CD4-positive, CD25-positive, alpha-beta regulatory T cell (primary cell): Measurements from ENCODE around the gene FAR1. TPM values are rescaled to one million over a fixed set of nuclear protein-coding genes. Genes with fewer than 3 reads are reported as not detected.
"Not testable (repeated sequence)": the region's sequence is repeated elsewhere in the genome, so short reads cannot be mapped to it uniquely, and the experiment has no call there.

Experiments
- ATAC-seq, 2 donors: fragments of 150-1000 bp; cut with Tn5 transposase; one replicate each; pipeline ENCODE4 v1.10.0; 2021; ENCODE audit warnings: low read depth in 2 of 2, moderate number of reproducible peaks in 2 of 2, moderate library complexity in 1 of 2
- DNase-seq, 3 donors: peaks; one replicate each; pipeline versions ENCODE4 v3.0.0 to v3.0.0-alpha.2; 2012 to 2022; ENCODE audit warnings: mixed read lengths in 1 of 3
- H3K27ac ChIP-seq: one replicate; pipeline ENCODE4 v1.7.0; 2013; ENCODE audit warnings: mild to moderate bottlenecking, low read length; ENCODE audit not compliant: insufficient read depth, poor library complexity, severe bottlenecking
- H3K27me3 ChIP-seq: one replicate; pipeline ENCODE4 v1.7.0; 2013; ENCODE audit warnings: low read length; ENCODE audit not compliant: control insufficient read depth, insufficient read depth
- H3K36me3 ChIP-seq: one replicate; pipeline ENCODE4 v1.7.0; 2013; ENCODE audit warnings: mild to moderate bottlenecking, low read length, moderate library complexity; ENCODE audit not compliant: control insufficient read depth, insufficient read depth
- H3K4me1 ChIP-seq: 2 replicates; pipeline ENCODE4 v1.7.0; 2013; ENCODE audit warnings: mild to moderate bottlenecking, low read length; ENCODE audit not compliant: insufficient read depth, control insufficient read depth, poor library complexity, severe bottlenecking
- H3K4me3 ChIP-seq: one replicate; pipeline ENCODE4 v1.7.0; 2013; ENCODE audit warnings: low read depth, mild to moderate bottlenecking, low read length, moderate library complexity
- H3K9me3 ChIP-seq, 2 experiments: 1 replicate in 1 of 2; 2 replicates in 1 of 2; pipeline ENCODE4 v1.7.0; 2013; ENCODE audit warnings: low read length in 2 of 2, mild to moderate bottlenecking in 1 of 2, moderate library complexity in 1 of 2; ENCODE audit not compliant: control insufficient read depth in 2 of 2
- H3K27ac Mint-ChIP-seq, 3 donors: one replicate each; pipeline ENCODE4 v1.8.0; 2020 to 2022; ENCODE audit warnings: mild to moderate bottlenecking in 3 of 3, mixed read lengths in 3 of 3, moderate library complexity in 2 of 3
- H3K27me3 Mint-ChIP-seq: one replicate; pipeline ENCODE4 v1.8.0; 2022; ENCODE audit warnings: mild to moderate bottlenecking, mixed read lengths
- H3K36me3 Mint-ChIP-seq: one replicate; pipeline ENCODE4 v1.8.0; 2020; ENCODE audit warnings: mixed read lengths
- H3K4me1 Mint-ChIP-seq, 4 donors: one replicate each; pipeline ENCODE4 v1.8.0; 2020 to 2022; ENCODE audit warnings: mixed read lengths in 4 of 4, mild to moderate bottlenecking in 1 of 4
- H3K4me3 Mint-ChIP-seq, 4 donors: one replicate each; pipeline ENCODE4 v1.8.0; 2020 to 2022; ENCODE audit warnings: mild to moderate bottlenecking in 4 of 4, mixed read lengths in 4 of 4, moderate library complexity in 3 of 4
- H3K9me3 Mint-ChIP-seq, 7 donors: one replicate each; pipeline ENCODE4 v1.8.0; 2020 to 2022; ENCODE audit warnings: mixed read lengths in 7 of 7, mild to moderate bottlenecking in 3 of 7, moderate library complexity in 2 of 7
- polyA plus RNA-seq, 4 donors: library from polyadenylated mRNA; unstranded; fragments of 300-500 nt; fragmentation: Illumina TruSeq; gene quantifications; one replicate each; pipeline ENCODE4 v1.2.3, GENCODE V29; 2021
- total RNA-seq: library from RNA; stranded (reverse); gene quantifications from one replicate; pipeline ENCODE4 v1.2.3, GENCODE V29; 2022

FAR1 gene
- total and polyA plus RNA-seq, 5 donors from 2014 or later = 7.8 to 41.0 (median 9.7) TPM

DNA sequence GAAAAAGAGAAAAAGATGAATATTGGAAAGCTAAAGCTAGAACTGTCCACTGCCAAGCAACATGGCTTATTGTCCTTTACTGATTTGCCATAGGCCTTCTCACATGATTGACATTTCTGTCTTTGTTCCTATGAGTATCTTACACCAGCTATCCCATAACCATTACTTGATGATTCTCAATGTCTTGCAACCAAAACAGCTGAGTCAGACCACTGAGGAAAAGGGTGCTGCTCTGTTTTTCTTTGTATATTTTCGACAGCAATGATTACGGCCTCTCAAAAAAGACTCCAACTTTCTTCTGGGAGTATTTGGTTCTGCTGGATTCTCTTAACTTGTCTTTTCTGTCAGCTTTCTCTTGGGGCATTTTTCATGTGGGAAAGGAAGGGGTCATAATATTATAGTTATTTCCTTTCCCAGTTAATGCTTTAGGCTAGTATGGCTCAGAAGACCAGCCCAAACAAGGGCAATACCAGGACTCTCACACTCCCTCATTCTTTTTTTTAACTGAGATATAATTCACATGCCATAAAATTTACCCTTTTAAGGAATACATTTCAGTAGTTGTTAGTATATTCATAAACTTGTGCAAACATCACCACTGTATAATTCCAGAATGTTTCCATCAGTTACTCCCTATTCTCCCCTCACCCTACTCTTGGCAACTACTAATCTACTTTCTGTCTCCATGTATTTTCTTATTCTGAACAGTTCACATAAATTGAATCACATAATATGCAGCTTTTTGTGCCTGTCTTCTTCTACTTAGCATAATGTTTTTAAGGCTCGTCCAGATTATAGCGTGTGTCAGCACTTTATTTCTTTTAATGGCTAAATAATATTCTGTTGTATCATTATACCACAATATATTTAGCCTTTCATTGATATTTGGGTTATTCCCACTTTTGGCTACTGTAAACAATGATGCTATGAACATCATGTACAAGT, 31.1 kb upstream of the FAR1 start:
- Histone ChIP-seq H3K4me3 (no peak overlapping the region), H3K27ac (no peak overlapping the region), H3K36me3 (no peaks in the 10 kb centered on the region), H3K4me1 (no peaks in the 10 kb centered on the region), H3K9me3 (no peaks in the 10 kb centered on the region), H3K27me3 (peaks cover 10% of the 10 kb centered on the region)
- no peak overlapping the region for H3K4me3 Mint-ChIP-seq
- H3K4me1 Mint-ChIP-seq = no peaks in the 10 kb centered on the region
- DNase-seq (no peak), ATAC-seq (no peak)
- no peaks in the 10 kb centered on the region for H3K36me3 Mint-ChIP-seq
- H3K27me3 Mint-ChIP-seq = peaks cover 23% of the 10 kb centered on the region
- peaks cover 0 to 7% (median 3%) of the 10 kb centered on the region in 7 donors for H3K9me3 Mint-ChIP-seq
- no peak overlapping the region for H3K27ac Mint-ChIP-seq

DNA sequence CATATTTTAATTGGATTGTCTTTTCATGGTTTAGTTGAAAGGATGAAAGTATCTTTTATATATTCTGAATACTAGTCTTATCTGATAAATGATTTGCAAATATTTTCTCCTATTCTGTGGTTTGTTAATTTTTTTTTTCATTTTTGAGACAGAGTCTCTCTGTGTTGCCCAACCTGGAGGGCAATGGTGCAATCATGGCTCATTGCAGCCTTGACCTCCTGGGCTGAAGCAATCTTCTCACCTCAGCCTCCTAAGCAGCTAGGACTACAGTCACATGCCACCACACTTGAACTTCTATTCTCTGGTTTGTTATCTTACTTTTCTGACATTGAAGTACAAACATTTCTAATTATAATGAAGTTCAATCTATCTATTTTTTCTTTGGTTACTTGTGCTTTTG, 30.0 kb upstream of the FAR1 start:
- ATAC-seq = no peak
- no peak overlapping the region for H3K27ac Mint-ChIP-seq
- H3K36me3 ChIP-seq = no peaks in the 10 kb centered on the region
- no peaks in the 10 kb centered on the region for H3K36me3 Mint-ChIP-seq
- peaks cover 27% of the 10 kb centered on the region for H3K27me3 Mint-ChIP-seq
- H3K9me3 Mint-ChIP-seq = peaks cover 0 to 5% (median 3%) of the 10 kb centered on the region in 7 donors
- H3K4me1 Mint-ChIP-seq = no peaks in the 10 kb centered on the region
- H3K4me1 ChIP-seq = no peaks in the 10 kb centered on the region
- peaks cover 10% of the 10 kb centered on the region for H3K27me3 ChIP-seq
- no peak for DNase-seq
- no peak overlapping the region for H3K4me3 ChIP-seq
- no peaks in the 10 kb centered on the region for H3K9me3 ChIP-seq
- H3K4me3 Mint-ChIP-seq = no peak overlapping the region
- H3K27ac ChIP-seq = no peak overlapping the region

DNA sequence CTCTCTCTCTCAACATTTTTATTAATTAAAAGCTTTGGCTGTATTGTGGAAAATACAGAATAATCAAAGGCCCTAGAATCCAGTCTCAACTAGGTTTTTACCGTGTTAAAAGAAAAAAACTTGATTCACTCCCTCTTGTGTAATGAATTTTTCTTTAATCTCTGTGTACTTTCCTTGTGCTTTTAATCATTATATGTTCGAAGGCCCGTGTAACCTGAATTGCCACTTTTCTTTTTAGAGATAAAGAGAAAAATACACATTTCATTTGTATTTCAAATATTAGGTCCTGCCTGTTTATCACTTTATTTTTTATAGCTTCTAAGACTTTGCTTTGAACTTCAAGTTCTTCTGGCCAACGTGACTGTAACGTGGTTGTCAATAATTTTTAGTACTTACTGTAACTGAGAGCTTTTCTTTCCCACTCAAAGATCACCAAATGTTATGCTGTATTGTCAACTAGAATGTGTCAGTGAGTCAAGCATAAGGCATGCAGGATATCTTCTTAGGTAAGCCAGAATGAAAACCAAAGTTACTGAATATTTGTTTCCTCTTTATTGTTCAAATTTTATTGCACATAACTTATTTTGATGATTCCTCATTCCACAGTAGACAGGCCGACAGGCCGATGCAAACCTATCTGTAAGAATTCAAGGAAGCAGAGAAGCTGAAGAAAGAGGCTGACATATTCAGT, 23.3 kb upstream of the FAR1 start:
- H3K9me3 Mint-ChIP-seq = peaks cover 0 to 1% (median 0%) of the 10 kb centered on the region in 7 donors
- H3K4me1 ChIP-seq = no peaks in the 10 kb centered on the region
- no peak overlapping the region for H3K4me3 ChIP-seq
- H3K36me3 Mint-ChIP-seq = no peaks in the 10 kb centered on the region
- H3K9me3 ChIP-seq = no peaks in the 10 kb centered on the region
- no peak overlapping the region for H3K27ac ChIP-seq
- no peak overlapping the region for H3K4me3 Mint-ChIP-seq
- no peak overlapping the region for H3K27ac Mint-ChIP-seq
- peaks cover 5% of the 10 kb centered on the region for H3K27me3 ChIP-seq
- DNase-seq (no peak), ATAC-seq (no peak)
- H3K4me1 Mint-ChIP-seq = no peaks in the 10 kb centered on the region
- no peaks in the 10 kb centered on the region for H3K36me3 ChIP-seq
- H3K27me3 Mint-ChIP-seq = peaks cover 37% of the 10 kb centered on the region

DNA sequence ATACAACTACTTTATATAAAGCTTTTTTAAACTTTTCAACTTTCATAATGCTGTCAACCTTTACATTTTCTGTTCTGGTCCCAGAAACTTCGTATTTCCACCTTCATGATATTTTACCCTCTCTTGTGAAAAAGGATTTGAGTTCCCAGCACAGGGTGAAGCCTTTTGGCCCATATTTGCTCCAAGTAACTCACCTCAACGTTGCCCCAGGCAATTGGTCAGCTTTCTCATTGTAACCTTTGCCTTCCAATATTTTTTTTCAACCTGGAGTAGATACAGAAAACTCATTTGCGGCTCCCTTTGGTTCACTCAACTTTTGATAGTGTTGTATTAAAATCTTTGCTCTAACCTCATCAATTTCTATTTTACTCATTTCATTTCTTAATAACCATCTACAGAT, 21.1 kb upstream of the FAR1 start:
- ATAC-seq = no peak

DNA sequence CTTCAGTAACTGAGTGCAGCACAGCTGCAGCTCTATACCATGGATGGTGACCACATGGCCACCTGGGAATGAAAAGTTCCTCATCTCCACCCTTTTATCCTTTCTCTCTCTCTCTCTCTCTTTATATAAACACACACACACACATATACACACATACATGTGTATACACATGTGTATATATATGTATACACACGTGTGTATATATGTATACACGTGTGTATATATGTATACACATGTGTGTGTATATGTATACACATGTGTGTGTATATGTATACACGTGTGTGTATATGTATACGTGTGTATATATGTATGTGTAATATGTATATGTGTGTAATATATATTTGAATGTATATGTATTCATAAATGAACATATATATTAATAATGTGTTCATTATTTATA, 18.8 kb upstream of the FAR1 start:
- no peak overlapping the region for H3K4me3 ChIP-seq
- no peak for DNase-seq
- Mint-ChIP-seq H3K36me3 (no peaks in the 10 kb centered on the region), H3K27ac (no peak overlapping the region), H3K9me3 (peaks cover 0 to 9% (median 2%) of the 10 kb centered on the region in 7 donors), H3K4me3 (no peak overlapping the region), H3K4me1 (no peaks in the 10 kb centered on the region), H3K27me3 (peaks cover 46% of the 10 kb centered on the region)
- no peaks in the 10 kb centered on the region for H3K4me1 ChIP-seq
- no peaks in the 10 kb centered on the region for H3K36me3 ChIP-seq
- H3K27ac ChIP-seq = no peak overlapping the region
- H3K27me3 ChIP-seq = peaks cover 5% of the 10 kb centered on the region
- no peak for ATAC-seq
- H3K9me3 ChIP-seq = no peaks in the 10 kb centered on the region

More for the DNA sequence above, 21.1 kb upstream of the FAR1 start:
- no peaks in the 10 kb centered on the region for H3K9me3 ChIP-seq
- no peak overlapping the region for H3K4me3 ChIP-seq
- H3K36me3 Mint-ChIP-seq = no peaks in the 10 kb centered on the region
- no peaks in the 10 kb centered on the region for H3K4me1 Mint-ChIP-seq
- H3K4me1 ChIP-seq = no peaks in the 10 kb centered on the region
- H3K27me3 ChIP-seq = peaks cover 5% of the 10 kb centered on the region
- peaks cover 0 to 2% (median 0%) of the 10 kb centered on the region in 7 donors for H3K9me3 Mint-ChIP-seq
- H3K27ac ChIP-seq = no peak overlapping the region
- no peak overlapping the region for H3K4me3 Mint-ChIP-seq
- H3K36me3 ChIP-seq = no peaks in the 10 kb centered on the region
- H3K27me3 Mint-ChIP-seq = peaks cover 34% of the 10 kb centered on the region
- DNase-seq = no peak
- H3K27ac Mint-ChIP-seq = no peak overlapping the region

- not testable (repeated sequence) for H3K36me3 Mint-ChIP-seq, H3K9me3 ChIP-seq, H3K4me3 Mint-ChIP-seq, H3K4me1 Mint-ChIP-seq, DNase-seq, ATAC-seq, H3K36me3 ChIP-seq, H3K4me1 ChIP-seq, H3K27me3 ChIP-seq, H3K27ac Mint-ChIP-seq, H3K9me3 Mint-ChIP-seq, H3K27ac ChIP-seq, H3K4me3 ChIP-seq
- H3K27me3 Mint-ChIP-seq = peaks cover 50% of the 10 kb centered on the region
These were observed 17.0 kb upstream of the FAR1 start for GRCh38 chr11:13651515-13651914.

GRCh38 chr11:13661074-13661623, 7.3 kb upstream of the FAR1 start:
- no peaks in the 10 kb centered on the region for H3K36me3 Mint-ChIP-seq
- no peak overlapping the region for H3K27ac ChIP-seq
- H3K4me3 Mint-ChIP-seq = no peak overlapping the region
- ATAC-seq (no peak), DNase-seq (no peak)
- peaks cover 0 to 7% (median 0%) of the 10 kb centered on the region in 4 donors for H3K4me1 Mint-ChIP-seq
- peaks cover 8% of the 10 kb centered on the region for H3K27me3 ChIP-seq
- no peak overlapping the region for H3K27ac Mint-ChIP-seq
- peaks cover 3 to 31% (median 9%) of the 10 kb centered on the region in 7 donors for H3K9me3 Mint-ChIP-seq
- H3K36me3 ChIP-seq = no peaks in the 10 kb centered on the region
- H3K9me3 ChIP-seq = peaks cover 9 to 20% of the 10 kb centered on the region in 2 experiments
- peaks cover 53% of the 10 kb centered on the region for H3K27me3 Mint-ChIP-seq
- no peaks in the 10 kb centered on the region for H3K4me1 ChIP-seq
- no peak overlapping the region for H3K4me3 ChIP-seq
